ENCODE measurements around the gene AMZ1. TPM values are rescaled to one million over a fixed set of nuclear protein-coding genes. Genes with fewer than 3 reads are reported as not detected.
A peak's percentile ranks its signal among the peaks of the same experiment; 100 is the strongest.

Gene AMZ1
- total and polyA plus RNA-seq, 10 of the 15 experiments (the other 5 are each of a cell fraction or from before 2014, with no cell fraction given): 0.02 to 2.0 (median 0.69) TPM

DNA sequence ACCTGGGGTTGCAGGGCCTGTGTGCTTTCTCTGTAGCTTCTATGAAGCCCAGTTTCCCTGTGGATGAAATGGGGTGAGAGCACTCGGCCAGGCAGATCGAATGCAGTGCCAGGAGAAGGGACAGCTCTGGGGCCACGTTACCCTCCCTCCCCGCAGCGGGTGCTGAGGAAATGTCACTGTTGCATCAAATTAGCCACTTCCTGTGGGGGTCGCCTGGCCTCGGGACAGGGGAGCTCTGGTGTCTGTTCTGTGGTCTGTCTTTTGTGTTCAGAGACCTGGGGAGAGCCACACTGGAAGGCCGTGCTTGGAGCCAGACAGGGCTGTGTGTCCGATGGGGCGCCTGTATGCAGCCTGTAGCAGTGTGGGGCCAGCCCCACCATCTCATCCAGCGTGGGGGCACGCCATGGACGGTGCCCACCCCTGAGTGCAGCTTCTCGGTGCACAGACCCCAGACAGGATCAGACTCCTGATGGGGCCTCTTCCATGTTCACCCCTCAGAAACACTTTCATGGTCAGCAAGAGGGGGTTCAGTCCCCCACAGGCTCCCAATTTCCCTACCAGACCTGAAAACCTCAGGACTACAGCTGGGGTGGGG, 42.6 kb upstream of the AMZ1 start (continued):
- TF ChIP-seq, protein P1, sequence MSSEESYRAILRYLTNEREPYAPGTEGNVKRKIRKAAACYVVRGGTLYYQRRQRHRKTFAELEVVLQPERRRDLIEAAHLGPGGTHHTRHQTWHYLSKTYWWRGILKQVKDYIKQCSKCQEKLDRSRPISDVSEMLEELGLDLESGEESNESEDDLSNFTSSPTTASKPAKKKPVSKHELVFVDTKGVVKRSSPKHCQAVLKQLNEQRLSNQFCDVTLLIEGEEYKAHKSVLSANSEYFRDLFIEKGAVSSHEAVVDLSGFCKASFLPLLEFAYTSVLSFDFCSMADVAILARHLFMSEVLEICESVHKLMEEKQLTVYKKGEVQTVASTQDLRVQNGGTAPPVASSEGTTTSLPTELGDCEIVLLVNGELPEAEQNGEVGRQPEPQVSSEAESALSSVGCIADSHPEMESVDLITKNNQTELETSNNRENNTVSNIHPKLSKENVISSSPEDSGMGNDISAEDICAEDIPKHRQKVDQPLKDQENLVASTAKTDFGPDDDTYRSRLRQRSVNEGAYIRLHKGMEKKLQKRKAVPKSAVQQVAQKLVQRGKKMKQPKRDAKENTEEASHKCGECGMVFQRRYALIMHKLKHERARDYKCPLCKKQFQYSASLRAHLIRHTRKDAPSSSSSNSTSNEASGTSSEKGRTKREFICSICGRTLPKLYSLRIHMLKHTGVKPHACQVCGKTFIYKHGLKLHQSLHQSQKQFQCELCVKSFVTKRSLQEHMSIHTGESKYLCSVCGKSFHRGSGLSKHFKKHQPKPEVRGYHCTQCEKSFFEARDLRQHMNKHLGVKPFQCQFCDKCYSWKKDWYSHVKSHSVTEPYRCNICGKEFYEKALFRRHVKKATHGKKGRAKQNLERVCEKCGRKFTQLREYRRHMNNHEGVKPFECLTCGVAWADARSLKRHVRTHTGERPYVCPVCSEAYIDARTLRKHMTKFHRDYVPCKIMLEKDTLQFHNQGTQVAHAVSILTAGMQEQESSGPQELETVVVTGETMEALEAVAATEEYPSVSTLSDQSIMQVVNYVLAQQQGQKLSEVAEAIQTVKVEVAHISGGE (CRISPR knock-in tag; IDR thresholded peaks at IDR 0.05): no peak
- TF ChIP-seq POU2F2 (IDR thresholded peaks at IDR 0.05; ENCODE audit: borderline replicate concordance, low read depth, low read length) (peak; percentile 12; the same call in 1 of the 3 replicates), PAX5 (IDR thresholded peaks at IDR 0.05; ENCODE audit: borderline replicate concordance, low read depth, low read length) (no peak), EED (IDR thresholded peaks at IDR 0.05; ENCODE audit: low read depth) (peak; percentile 65), POLR2AphosphoS2 (IDR thresholded peaks at IDR 0.05; ENCODE audit: low read depth, low read length) (no peak), CEBPB (IDR thresholded peaks at IDR 0.05; ENCODE audit: borderline replicate concordance in 1 of 2, low read depth in 2 of 2, low read length in 2 of 2) (no peak), SMC3 (IDR thresholded peaks at IDR 0.05; ENCODE audit: borderline replicate concordance, low read length) (no peak), RAD21 (IDR thresholded peaks at IDR 0.05; ENCODE audit: insufficient read depth, low read depth, low read length) (no peak), ATF3 (IDR thresholded peaks at IDR 0.05; ENCODE audit: borderline replicate concordance, extremely low read depth, low read depth, low read length) (no peak), MEF2A (IDR thresholded peaks at IDR 0.05; ENCODE audit: insufficient read depth, low read depth, low read length) (no peak), RFX5 (IDR thresholded peaks at IDR 0.05; ENCODE audit: low read depth, low read length) (no peak), CBX3 (IDR thresholded peaks at IDR 0.05; ENCODE audit: borderline replicate concordance, low read depth) (no peak), ZNF24 (IDR thresholded peaks at IDR 0.05) (no peak), MTA3 (IDR thresholded peaks at IDR 0.05; ENCODE audit: borderline replicate concordance, low read length) (no peak), NRF1 (conservative IDR thresholded peaks at IDR 0.05; ENCODE audit: low read depth, low read length) (no peak), E2F4 (IDR thresholded peaks at IDR 0.05; ENCODE audit: low read depth, low read length) (no peak), HDAC6 (IDR thresholded peaks at IDR 0.05; ENCODE audit: unreplicated experiment) (no peak), SIX5 (IDR thresholded peaks at IDR 0.05; ENCODE audit: low read depth, low read length, severe bottlenecking) (no peak), NFXL1 (IDR thresholded peaks at IDR 0.05; ENCODE audit: borderline replicate concordance) (no peak), FOXK2 (IDR thresholded peaks at IDR 0.05) (no peak), JUND (IDR thresholded peaks at IDR 0.05; ENCODE audit: low read depth, low read length) (no peak)
- TF ChIP-seq, protein P2, sequence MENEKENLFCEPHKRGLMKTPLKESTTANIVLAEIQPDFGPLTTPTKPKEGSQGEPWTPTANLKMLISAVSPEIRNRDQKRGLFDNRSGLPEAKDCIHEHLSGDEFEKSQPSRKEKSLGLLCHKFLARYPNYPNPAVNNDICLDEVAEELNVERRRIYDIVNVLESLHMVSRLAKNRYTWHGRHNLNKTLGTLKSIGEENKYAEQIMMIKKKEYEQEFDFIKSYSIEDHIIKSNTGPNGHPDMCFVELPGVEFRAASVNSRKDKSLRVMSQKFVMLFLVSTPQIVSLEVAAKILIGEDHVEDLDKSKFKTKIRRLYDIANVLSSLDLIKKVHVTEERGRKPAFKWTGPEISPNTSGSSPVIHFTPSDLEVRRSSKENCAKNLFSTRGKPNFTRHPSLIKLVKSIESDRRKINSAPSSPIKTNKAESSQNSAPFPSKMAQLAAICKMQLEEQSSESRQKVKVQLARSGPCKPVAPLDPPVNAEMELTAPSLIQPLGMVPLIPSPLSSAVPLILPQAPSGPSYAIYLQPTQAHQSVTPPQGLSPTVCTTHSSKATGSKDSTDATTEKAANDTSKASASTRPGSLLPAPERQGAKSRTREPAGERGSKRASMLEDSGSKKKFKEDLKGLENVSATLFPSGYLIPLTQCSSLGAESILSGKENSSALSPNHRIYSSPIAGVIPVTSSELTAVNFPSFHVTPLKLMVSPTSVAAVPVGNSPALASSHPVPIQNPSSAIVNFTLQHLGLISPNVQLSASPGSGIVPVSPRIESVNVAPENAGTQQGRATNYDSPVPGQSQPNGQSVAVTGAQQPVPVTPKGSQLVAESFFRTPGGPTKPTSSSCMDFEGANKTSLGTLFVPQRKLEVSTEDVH (IDR thresholded peaks at IDR 0.05; ENCODE audit: low read depth, partially characterized antibody): no peak

Data from GM12878 (cell line).